GM12878 (cell line): ENCODE data around the gene CRACDL. TPM values are rescaled to one million over a fixed set of nuclear protein-coding genes. Genes with fewer than 3 reads are reported as not detected.

Source experiments
- ATAC-seq: fragments of 200-7000 bp; cut with Tn5 transposase; 3 replicates; pipeline ENCODE4 v1.9.1; 2020; ENCODE audit warnings: mild to moderate bottlenecking, moderate library complexity
- BruUV-seq: library from RNA; stranded (reverse); fragments of 400-500 nt; replicated peaks from 2 replicates; lab custom pipeline; 2021; lab: Mats Ljungman, UMichigan
- CTCF ChIA-PET: fragments of 300-600 bp; sonication (Branson Sonifier 250); formaldehyde crosslinking; extraction: SDS; loops from one replicate; lab custom pipeline; 2021; ENCODE audit warnings: inconsistent platforms; lab: Yijun Ruan, JAX
- POLR2A ChIA-PET: fragments of 350-600 bp; formaldehyde crosslinking; extraction: SDS; loops from one replicate; lab custom pipeline; 2021; ENCODE audit warnings: inconsistent platforms; lab: Charles Lee
- RAD21 ChIA-PET: fragments of 300-600 bp; sonication (Branson Sonifier 250); formaldehyde crosslinking; loops from one replicate; lab custom pipeline; 2023; ENCODE audit warnings: antibody characterized with exemption; ENCODE audit not compliant: unreplicated experiment; lab: Charles Lee
- SMC1A ChIA-PET: fragments of 300-600 bp; sonication (Branson Sonifier 250); formaldehyde crosslinking; loops from one replicate; lab custom pipeline; 2023; ENCODE audit not compliant: unreplicated experiment, uncharacterized antibody; lab: Charles Lee
- DNase-seq: peaks from one replicate; pipeline ENCODE4 v3.0.0-alpha.2; 2011; ENCODE audit warnings: low read depth, low spot score
- FAIRE-seq: peaks from 3 replicates; lab custom pipeline; 2011; peaks lifted over from hg19 to GRCh38; lab: Jason Lieb, UNC
- H2AFZ ChIP-seq: 2 replicates; pipeline ENCODE4 v1.6.0; 2011; ENCODE audit warnings: low read depth, low read length, control low read depth; ENCODE audit not compliant: control insufficient read depth
- H3K27ac ChIP-seq: 2 replicates; pipeline ENCODE4 v1.5.1; 2011; ENCODE audit warnings: control low read depth; ENCODE audit not compliant: control insufficient read depth, insufficient read depth
- H3K27me3 ChIP-seq, 2 experiments: replicated peaks in 1 of 2; 2 replicates each; pipeline versions ENCODE4 v1.6.0 to v1.6.1; 2011; ENCODE audit warnings: low read length in 1 of 2; ENCODE audit not compliant: control insufficient read depth in 2 of 2, insufficient read depth in 2 of 2
- H3K36me3 ChIP-seq, 2 experiments: 2 replicates each; pipeline ENCODE4 v1.5.1; 2011; ENCODE audit warnings: low read length in 1 of 2; ENCODE audit not compliant: control insufficient read depth in 2 of 2, insufficient read depth in 2 of 2
- H3K4me1 ChIP-seq: 2 replicates; pipeline ENCODE4 v1.6.1; 2011; ENCODE audit warnings: mild to moderate bottlenecking, low read length, moderate library complexity, mixed read lengths; ENCODE audit not compliant: control insufficient read depth, insufficient read depth
- H3K4me2 ChIP-seq: 2 replicates; pipeline ENCODE4 v1.6.0; 2011; ENCODE audit warnings: control low read depth; ENCODE audit not compliant: control insufficient read depth, insufficient read depth
- H3K4me3 ChIP-seq: fragments of 200-600 bp; sonication (generic); 2 replicates; pipeline ENCODE4 v1.5.1; 2016
- H3K79me2 ChIP-seq: 2 replicates; pipeline ENCODE4 v1.6.0; 2011; ENCODE audit warnings: low read length; ENCODE audit not compliant: control insufficient read depth, insufficient read depth
- H3K9ac ChIP-seq: 2 replicates; pipeline ENCODE4 v1.8.0; 2011; ENCODE audit warnings: low read length, control low read depth, mixed read lengths; ENCODE audit not compliant: control insufficient read depth, insufficient read depth
- H3K9me3 ChIP-seq: replicated peaks from 3 replicates; pipeline ENCODE4 v1.5.1; 2011; ENCODE audit warnings: mild to moderate bottlenecking, low read length; ENCODE audit not compliant: control insufficient read depth, insufficient read depth
- H4K20me1 ChIP-seq: 2 replicates; pipeline ENCODE4 v1.6.0; 2011; ENCODE audit not compliant: control insufficient read depth, insufficient read depth
- BCLAF1 ChIP-seq: fragments of 450-650 bp; IDR thresholded peaks from 2 replicates; pipeline ENCODE4 v1.6.1; 2017; ENCODE audit warnings: antibody characterized with exemption, mild to moderate bottlenecking, moderate library complexity
- CBX3 ChIP-seq: fragments of 200-600 bp; sonication (generic); IDR thresholded peaks from 2 replicates; pipeline ENCODE4 v1.6.1; 2016; ENCODE audit warnings: low read depth, borderline replicate concordance
- E2F4 ChIP-seq: IDR thresholded peaks from 2 replicates; pipeline ENCODE4 v1.6.1; 2012; ENCODE audit warnings: low read depth, low read length, improper control_type of control experiment
- ETV6 ChIP-seq, 2 experiments: fragments of 450-650 bp in 1 of 2; IDR thresholded peaks in 1 of 2; conservative IDR thresholded peaks in 1 of 2; 2 replicates each; pipeline ENCODE4 v1.6.1; 2014; ENCODE audit warnings: antibody characterized with exemption in 1 of 2, borderline replicate concordance in 1 of 2, low read depth in 1 of 2, mild to moderate bottlenecking in 1 of 2, moderate library complexity in 1 of 2
- GATAD2B ChIP-seq: fragments of 450-650 bp; conservative IDR thresholded peaks from 2 replicates; pipeline ENCODE4 v1.6.1; 2017; ENCODE audit warnings: low read depth, mild to moderate bottlenecking, moderate library complexity
- HDAC2 ChIP-seq: fragments of 200-600 bp; sonication (generic); IDR thresholded peaks from 2 replicates; pipeline ENCODE4 v1.6.1; 2017
- IKZF1 ChIP-seq: fragments of 450-650 bp; conservative IDR thresholded peaks from 2 replicates; pipeline ENCODE4 v1.6.1; 2017; ENCODE audit warnings: antibody characterized with exemption, mild to moderate bottlenecking
- MEF2B ChIP-seq: fragments of 450-650 bp; IDR thresholded peaks from 2 replicates; pipeline ENCODE4 v1.6.1; 2018; ENCODE audit warnings: mild to moderate bottlenecking, moderate library complexity; ENCODE audit not compliant: partially characterized antibody, poor library complexity, severe bottlenecking
- NFIC ChIP-seq: IDR thresholded peaks from 2 replicates; pipeline ENCODE4 v1.6.1; 2012; ENCODE audit warnings: low read depth, mild to moderate bottlenecking, inconsistent platforms, low read length, moderate library complexity
- NFYA ChIP-seq: IDR thresholded peaks from 2 replicates; pipeline ENCODE4 v1.6.1; 2011; ENCODE audit warnings: low read depth, mild to moderate bottlenecking, low read length, improper control_type of control experiment, borderline replicate concordance
- PKNOX1 ChIP-seq: fragments of 450-650 bp; IDR thresholded peaks from 2 replicates; pipeline ENCODE4 v1.6.1; 2016; ENCODE audit warnings: mild to moderate bottlenecking
- RAD51 ChIP-seq: fragments of 450-650 bp; IDR thresholded peaks from 2 replicates; pipeline ENCODE4 v1.6.1; 2016; ENCODE audit warnings: moderate library complexity, mild to moderate bottlenecking, inconsistent platforms
- RCOR1 ChIP-seq: conservative IDR thresholded peaks from 2 replicates; pipeline ENCODE4 v1.6.1; 2012; ENCODE audit warnings: low read depth, low read length, improper control_type of control experiment
- TCF3 ChIP-seq: IDR thresholded peaks from 2 replicates; pipeline ENCODE4 v1.6.1; 2012; ENCODE audit warnings: low read depth, mild to moderate bottlenecking, low read length, borderline replicate concordance; ENCODE audit not compliant: insufficient read depth
- USF1 ChIP-seq: IDR thresholded peaks from 2 replicates; pipeline ENCODE4 v1.6.1; 2011; ENCODE audit warnings: borderline replicate concordance, low read depth, mild to moderate bottlenecking, moderate library complexity, mixed read lengths, low read length; ENCODE audit not compliant: insufficient read depth; ENCODE audit errors: extremely low read length
- WGBS: methylation state at CpG from one replicate; pipeline ENCODE4 v1.1.6; 2016; ENCODE audit warnings: low lambda C conversion rate; ENCODE audit not compliant: insufficient replicate concordance, insufficient coverage; ENCODE audit errors: missing lambda C conversion rate; 5-methylcytosine and 5-hydroxymethylcytosine counted together
- in situ Hi-C: fragments of 300-500 bp; cut with MboI; formaldehyde crosslinking; loops from 9 replicates; pipeline ENCODE4 v1.14.3; 2018; ENCODE audit warnings: mixed read lengths
- intact Hi-C: fragments of 100-400 bp; cut with micrococcal nuclease; formaldehyde crosslinking; loops from one replicate; pipeline ENCODE4 v1.14.2; 2022; ENCODE audit not compliant: unreplicated experiment
- polyA plus RNA-seq, 11 experiments: library from polyadenylated mRNA; depleted of rRNA in 4 of 11; unstranded in 6 of 11; stranded (reverse) in 5 of 11; fragments of >200 nt; fragmentation: Nextera tagmentation in 4 of 11; fragmentation: Illumina TruSeq in 1 of 11; extraction: Ambion mirVana in 4 of 11; extraction: Trizol in 1 of 11; gene quantifications; 1 replicate in 1 of 11; 2 replicates in 10 of 11; pipeline versions ENCODE4 v1.2.1 to v1.2.3, GENCODE V29; 2011 to 2016; ENCODE audit warnings: inconsistent platforms in 2 of 11, missing spikeins in 2 of 11, low read depth in 1 of 11
- total RNA-seq, 4 experiments: library from RNA; depleted of rRNA in 3 of 4; stranded (reverse); fragments of >200 nt in 3 of 4; fragmentation: Illumina TruSeq in 1 of 4; extraction: Trizol in 1 of 4; gene quantifications; 2 replicates each; pipeline versions ENCODE4 v1.2.1 to v1.2.3, GENCODE V29; 2013 to 2021

The CRACDL gene
- total and polyA plus RNA-seq, 10 of the 15 experiments (the other 5 are each of a cell fraction or from before 2014, with no cell fraction given) = 0.03 to 0.72 (median 0.14) TPM

- no peak for ATAC-seq
- WGBS = 47% methylated on average over 13 of the region's 13 CpGs
- H3K4me2 ChIP-seq = no peak overlapping the region
- TF ChIP-seq CBX3 = no peak
- TF ChIP-seq HDAC2 = no peak
- TF ChIP-seq RAD51 = no peak
- no peak for TF ChIP-seq NFYA
- TF ChIP-seq IKZF1 = no peak
- TF ChIP-seq E2F4 = no peak
- TF ChIP-seq NFIC = no peak
- TF ChIP-seq TCF3 = no peak
- no peak for TF ChIP-seq USF1
- TF ChIP-seq ETV6 (conservative IDR thresholded peaks at IDR 0.05 in 1 of 2, IDR thresholded peaks at IDR 0.05 in 1 of 2; ENCODE audit: borderline replicate concordance in 1 of 2, low read depth in 1 of 2) = no peak
- no peak for TF ChIP-seq RCOR1
- no peak for TF ChIP-seq BCLAF1
- no peak for TF ChIP-seq PKNOX1
- TF ChIP-seq MEF2B = no peak
- TF ChIP-seq GATAD2B = no peak
- TF ChIP-seq, all 136 proteins: peak for 0
- Histone ChIP-seq H3K27me3 (no peaks in the 10 kb centered on the region; a peak in 2 of 4 replicates), H3K36me3 (no peaks in the 10 kb centered on the region), H3K4me3 (no peak overlapping the region), H2AFZ (no peak overlapping the region), H4K20me1 (no peaks in the 10 kb centered on the region), H3K4me1 (no peaks in the 10 kb centered on the region), H3K9ac (no peak overlapping the region), H3K79me2 (no peaks in the 10 kb centered on the region), H3K9me3 (no peaks in the 10 kb centered on the region), H3K27ac (no peak overlapping the region)
- no TSS peak for BruUV-seq
- ChIA-PET RAD21 (no interaction called here), POLR2A (no interaction called here), SMC1A (no interaction called here), CTCF (no interaction called here)
- DNase-seq = no peak
- intact Hi-C loops = no loop called here
- FAIRE-seq = no peak
- in situ Hi-C loops = no loop called here
These were observed 9.0 kb downstream of the CRACDL start for GRCh38 chr2:98927027-98927426.
